UCSD-AML1 (cell line): Measurements from ENCODE around the gene RAP1GDS1.
"Not testable (repeated sequence)": the region's sequence is repeated elsewhere in the genome, so short reads cannot be mapped to it uniquely, and the experiment has no call there.

Experiments
- DNase-seq: peaks from one replicate; lab custom pipeline; 2025; ENCODE audit not compliant: unreplicated experiment; lab: John Stamatoyannopoulos, UW

Gene RAP1GDS1

GRCh38 chr4:98345838-98346237 is 84.7 kb downstream of the RAP1GDS1 start:
- DNase-seq: no peak

GRCh38 chr4:98352396-98352795 is 91.2 kb downstream of the RAP1GDS1 start:
- DNase-seq: peak; percentile 3

DNA sequence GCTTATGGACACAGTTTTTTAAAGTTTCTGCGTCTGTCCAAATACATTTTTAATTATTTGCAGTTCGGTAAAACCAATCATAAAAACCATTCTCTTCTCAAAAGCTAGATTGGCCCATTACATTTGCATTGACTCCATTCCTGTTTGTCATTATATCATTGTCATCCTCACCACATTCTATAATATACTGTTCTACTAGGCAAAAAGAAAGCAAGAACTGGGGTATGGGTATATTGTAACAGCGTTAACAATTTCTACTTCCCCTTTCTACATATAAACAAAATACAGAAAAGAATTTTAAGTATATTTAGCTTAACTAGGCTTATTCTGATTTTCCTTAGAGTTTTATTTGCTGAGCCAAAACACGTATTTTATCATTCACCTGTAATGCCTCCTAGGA is 91.8 kb downstream of the RAP1GDS1 start:
- DNase-seq: no peak

- DNase-seq: no peak
Observed at GRCh38 chr4:98358630-98359248, 97.6 kb downstream of the RAP1GDS1 start.

DNA sequence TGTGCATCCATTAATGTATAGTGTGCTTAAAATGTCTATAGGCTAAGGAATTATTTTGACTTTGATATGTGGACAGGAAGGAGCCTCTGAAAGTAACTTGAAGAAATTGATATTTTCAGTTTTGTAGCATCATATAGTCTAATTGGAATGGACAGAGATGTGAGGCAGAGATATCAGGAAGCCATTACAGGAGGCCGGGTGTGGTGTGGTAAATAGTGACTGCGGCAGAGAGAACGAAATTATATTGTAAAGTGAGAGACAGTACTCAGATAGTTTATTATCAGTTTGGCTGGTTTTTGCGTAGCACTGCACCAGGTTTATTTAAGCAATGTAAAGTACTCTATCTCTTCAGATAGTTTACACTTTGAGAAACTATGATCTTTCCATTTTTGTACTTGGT is 98.5 kb downstream of the RAP1GDS1 start:
- DNase-seq: no peak

DNA sequence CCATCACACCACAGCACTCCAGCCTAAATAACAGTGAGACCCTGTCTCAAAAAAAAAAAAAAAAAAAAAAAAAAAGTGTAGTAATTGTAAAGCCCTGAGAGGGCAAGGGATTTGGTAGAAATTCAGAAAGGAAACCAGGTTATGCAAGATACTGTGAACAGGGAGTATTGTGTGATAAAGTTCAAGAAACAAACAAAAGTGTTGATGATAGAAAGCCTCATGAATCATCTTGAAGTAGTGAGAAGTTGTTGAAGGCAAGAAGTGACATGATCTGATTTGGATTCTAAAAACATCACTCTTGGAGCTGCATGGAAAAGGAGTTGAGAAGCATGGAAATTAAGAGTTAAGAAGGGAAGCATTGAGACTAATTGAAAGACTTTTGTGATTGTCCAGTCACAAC is 102.2 kb downstream of the RAP1GDS1 start:
- no peak for DNase-seq

GRCh38 chr4:98366275-98366674 is 105.1 kb downstream of the RAP1GDS1 start:
- not testable (repeated sequence) for DNase-seq

- not testable (repeated sequence) for DNase-seq
Observed at GRCh38 chr4:98368000-98368399, 106.8 kb downstream of the RAP1GDS1 start.

DNA sequence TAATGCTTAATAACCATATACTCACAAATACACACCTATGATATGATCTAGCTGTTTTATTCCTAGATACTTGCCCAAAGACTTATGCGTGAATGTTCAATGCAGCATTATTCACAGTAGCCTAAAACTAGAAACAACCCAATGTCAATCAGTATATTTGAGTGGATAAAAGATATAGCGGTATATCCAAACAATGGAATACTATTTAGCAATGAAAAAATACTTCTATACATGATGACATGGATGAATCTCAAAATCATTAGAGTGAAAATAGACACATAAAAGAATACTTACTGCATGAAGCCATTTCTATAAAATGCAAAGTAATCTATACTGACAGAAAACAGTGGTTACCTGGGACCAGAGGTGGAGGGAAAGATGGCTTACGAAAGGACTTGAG is 108.1 kb downstream of the RAP1GDS1 start:
- no peak for DNase-seq

- no peak for DNase-seq
Observed at GRCh38 chr4:98374643-98375042, 113.5 kb downstream of the RAP1GDS1 start.

- no peak for DNase-seq
Observed at GRCh38 chr4:98377559-98377958, 116.4 kb downstream of the RAP1GDS1 start.

DNA sequence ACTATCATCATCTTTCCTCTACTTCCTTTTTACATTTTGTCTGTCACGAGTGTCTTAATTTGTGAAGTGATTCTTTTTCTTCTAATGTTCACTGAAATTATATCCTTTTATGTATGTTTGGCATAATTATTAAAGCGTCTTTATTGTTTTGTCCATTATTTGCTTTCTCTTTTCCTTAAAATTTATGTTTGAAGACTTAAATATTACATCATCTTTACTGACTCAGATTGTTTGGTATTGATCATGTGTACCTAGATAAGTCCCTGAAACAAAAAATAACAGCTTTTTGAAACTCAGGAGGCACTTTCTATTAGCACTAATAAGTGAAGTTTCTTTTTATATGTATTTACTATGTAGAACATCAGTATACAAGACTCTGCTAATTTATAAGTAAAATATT is 120.1 kb downstream of the RAP1GDS1 start:
- DNase-seq: no peak

DNA sequence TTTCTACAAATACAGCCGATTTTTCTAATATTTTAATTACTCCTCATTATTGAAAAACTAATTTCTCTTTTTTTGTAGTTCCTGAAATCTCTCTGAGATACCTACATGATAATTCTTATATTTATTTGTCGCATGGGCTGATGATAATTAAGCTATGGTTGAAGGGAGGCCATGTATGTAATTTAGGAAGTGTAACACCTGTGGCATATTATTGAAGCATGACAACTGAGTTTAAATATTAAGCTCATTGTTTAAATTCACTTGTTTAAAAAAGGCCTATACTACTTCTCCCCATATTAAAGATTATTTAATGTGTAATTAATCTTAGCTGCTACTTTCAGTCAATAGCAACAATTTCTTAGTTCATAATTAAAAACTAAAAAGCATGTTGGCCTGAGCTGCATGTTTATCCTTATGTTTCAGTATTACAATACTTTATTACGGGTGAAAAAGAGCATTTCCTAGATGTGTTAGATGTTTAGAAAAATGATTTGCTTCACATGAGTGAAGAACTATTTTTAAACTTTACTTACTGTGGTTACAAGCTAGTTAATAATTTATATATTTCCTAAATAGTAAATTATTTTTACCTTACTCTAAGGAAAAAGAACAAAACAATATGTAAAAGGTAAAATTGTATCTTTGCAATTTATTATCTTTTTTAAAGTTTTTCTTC is 122.4 kb downstream of the RAP1GDS1 start:
- DNase-seq: no peak

DNA sequence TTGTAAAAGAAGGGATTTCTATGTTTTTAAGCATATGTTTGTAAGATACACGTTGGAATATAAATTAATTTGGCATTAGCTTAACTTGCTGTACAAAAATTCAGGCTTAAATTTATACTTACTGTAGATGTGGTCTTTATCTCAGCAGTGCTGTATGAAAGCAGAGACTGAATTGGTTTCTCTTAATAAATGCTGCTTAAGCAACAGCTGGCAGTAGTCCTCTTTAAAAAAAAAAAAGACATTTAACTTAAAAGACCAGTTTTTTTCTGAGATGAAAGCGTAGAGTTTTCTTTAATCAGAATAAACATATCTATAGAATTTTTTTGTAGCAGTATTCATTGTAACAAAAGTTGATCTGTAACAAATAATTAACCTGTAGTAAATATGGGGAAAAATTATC is 124.6 kb downstream of the RAP1GDS1 start:
- no peak for DNase-seq

GRCh38 chr4:98387345-98388026 is 126.3 kb downstream of the RAP1GDS1 start:
- no peak for DNase-seq

- no peak for DNase-seq
Observed at GRCh38 chr4:98394134-98394533, 132.9 kb downstream of the RAP1GDS1 start.

- no peak for DNase-seq
Observed at GRCh38 chr4:98399915-98400314, 138.7 kb downstream of the RAP1GDS1 start.

DNA sequence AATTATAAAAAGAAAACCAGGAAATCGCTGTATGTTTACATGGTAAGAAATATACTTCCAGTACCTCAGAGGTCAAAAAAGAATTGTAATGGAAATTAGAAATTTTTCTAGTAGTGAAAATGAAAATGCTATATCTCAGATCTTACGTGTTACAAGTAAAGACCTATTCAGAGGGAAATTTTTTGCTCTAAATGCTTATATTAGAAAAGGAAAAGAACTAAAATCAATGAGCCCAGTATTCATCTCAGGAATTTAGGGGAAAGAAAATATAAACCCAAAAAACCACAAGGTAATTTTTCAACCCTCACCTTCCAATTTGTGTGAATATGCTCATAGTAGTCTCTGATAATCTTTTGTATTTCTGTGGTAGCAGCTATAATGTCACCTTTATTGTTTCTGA is 145.6 kb downstream of the RAP1GDS1 start:
- DNase-seq: no peak

- DNase-seq: no peak
Observed at GRCh38 chr4:98411731-98412130, 150.5 kb downstream of the RAP1GDS1 start.

DNA sequence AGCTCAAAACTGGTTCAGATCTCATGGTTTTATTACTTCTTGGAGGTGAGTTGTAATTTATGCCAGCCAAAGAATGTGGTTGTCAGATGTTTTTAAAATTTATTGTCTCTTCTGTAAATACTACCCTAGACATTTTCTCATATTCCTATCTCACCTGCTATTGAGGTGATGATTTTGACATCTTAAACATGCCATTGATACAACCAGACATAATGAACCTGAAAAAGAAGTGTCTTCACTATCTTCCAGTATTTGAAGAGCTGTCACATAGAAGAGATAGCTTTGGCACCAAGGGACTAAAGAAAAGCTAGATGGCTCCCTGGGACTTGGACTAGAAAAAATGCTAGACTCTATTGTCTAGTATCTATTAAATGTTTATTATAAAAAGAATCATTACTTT is 155.7 kb downstream of the RAP1GDS1 start:
- DNase-seq: no peak

DNA sequence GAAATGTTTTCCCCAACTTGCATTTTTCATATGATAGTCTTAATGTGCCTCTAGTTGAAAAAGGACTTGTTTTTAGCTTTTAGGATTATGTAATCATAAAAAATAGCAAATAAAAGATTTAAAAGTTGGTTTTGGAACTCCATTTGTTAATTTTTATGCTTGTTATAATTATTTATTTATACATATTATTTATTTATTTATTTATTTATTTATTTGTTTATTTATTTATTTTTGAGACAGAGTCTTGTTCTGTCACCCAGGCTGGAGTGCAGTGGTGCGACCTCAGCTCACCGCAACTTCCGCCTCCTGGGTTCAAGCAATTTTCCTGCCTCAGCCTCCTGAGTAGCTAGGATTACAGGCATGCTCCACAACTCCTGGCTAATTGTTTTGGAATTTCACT is 159.0 kb downstream of the RAP1GDS1 start:
- DNase-seq: not testable (repeated sequence)

- no peak for DNase-seq
Observed at GRCh38 chr4:98421111-98421510, 159.9 kb downstream of the RAP1GDS1 start.
